TTC549 (cell line): ENCODE measurements around the gene CTNNA2.

Experiments used
- FAIRE-seq: peaks from 2 replicates; lab custom pipeline; 2012; peaks lifted over from hg19 to GRCh38; lab: Jason Lieb, UNC

Gene CTNNA2

GRCh38 chr2:80506563-80506962 lies 993.7 kb downstream of the CTNNA2 start:
- FAIRE-seq: no peak

- no peak for FAIRE-seq
Observed at GRCh38 chr2:80510716-80511115, 997.9 kb downstream of the CTNNA2 start.

- FAIRE-seq: no peak
Observed at GRCh38 chr2:80515964-80516363, 1003.1 kb downstream of the CTNNA2 start.

GRCh38 chr2:80517316-80517715 lies 1004.5 kb downstream of the CTNNA2 start:
- FAIRE-seq: no peak

GRCh38 chr2:80519121-80519643 lies 1006.3 kb downstream of the CTNNA2 start:
- FAIRE-seq: no peak

- no peak for FAIRE-seq
Observed at GRCh38 chr2:80519699-80520291, 1006.9 kb downstream of the CTNNA2 start.

- no peak for FAIRE-seq
Observed at GRCh38 chr2:80525152-80525551, 1012.3 kb downstream of the CTNNA2 start.

- no peak for FAIRE-seq
Observed at GRCh38 chr2:80527119-80527518, 1014.3 kb downstream of the CTNNA2 start.

GRCh38 chr2:80529466-80530165 lies 1016.8 kb downstream of the CTNNA2 start:
- FAIRE-seq: no peak

- no peak for FAIRE-seq
Observed at GRCh38 chr2:80530442-80531064, 1017.7 kb downstream of the CTNNA2 start.

GRCh38 chr2:80531319-80531718 lies 1018.5 kb downstream of the CTNNA2 start:
- FAIRE-seq: no peak

- FAIRE-seq: no peak
Observed at GRCh38 chr2:80545420-80546210, 1032.8 kb downstream of the CTNNA2 start.

- FAIRE-seq: no peak
Observed at GRCh38 chr2:80546766-80547165, 1033.9 kb downstream of the CTNNA2 start.

- no peak for FAIRE-seq
Observed at GRCh38 chr2:80547344-80547743, 1034.5 kb downstream of the CTNNA2 start.

GRCh38 chr2:80548469-80548868 lies 1035.6 kb downstream of the CTNNA2 start:
- no peak for FAIRE-seq

- FAIRE-seq: no peak
Observed at GRCh38 chr2:80549901-80550300, 1037.0 kb downstream of the CTNNA2 start.

GRCh38 chr2:80560326-80560725 lies 1047.5 kb downstream of the CTNNA2 start:
- FAIRE-seq: no peak

GRCh38 chr2:80568011-80568410 lies 1055.2 kb downstream of the CTNNA2 start:
- no peak for FAIRE-seq

- FAIRE-seq: no peak
Observed at GRCh38 chr2:80573167-80573566, 1060.3 kb downstream of the CTNNA2 start.

- FAIRE-seq: no peak
Observed at GRCh38 chr2:80573950-80574349, 1061.1 kb downstream of the CTNNA2 start.

- FAIRE-seq: no peak
Observed at GRCh38 chr2:80579756-80580155, 1066.9 kb downstream of the CTNNA2 start.

- no peak for FAIRE-seq
Observed at GRCh38 chr2:80591233-80591632, 1078.4 kb downstream of the CTNNA2 start.

- no peak for FAIRE-seq
Observed at GRCh38 chr2:80592106-80592505, 1079.3 kb downstream of the CTNNA2 start.
